NCI-H1092 treated with DMSO at 0.1 percent for 48 hours (cell line): ENCODE results near the gene SHH.

Source experiments
- DNase-seq: peaks from one replicate; lab custom pipeline; 2025; lab: John Stamatoyannopoulos, UW

The SHH gene

DNA sequence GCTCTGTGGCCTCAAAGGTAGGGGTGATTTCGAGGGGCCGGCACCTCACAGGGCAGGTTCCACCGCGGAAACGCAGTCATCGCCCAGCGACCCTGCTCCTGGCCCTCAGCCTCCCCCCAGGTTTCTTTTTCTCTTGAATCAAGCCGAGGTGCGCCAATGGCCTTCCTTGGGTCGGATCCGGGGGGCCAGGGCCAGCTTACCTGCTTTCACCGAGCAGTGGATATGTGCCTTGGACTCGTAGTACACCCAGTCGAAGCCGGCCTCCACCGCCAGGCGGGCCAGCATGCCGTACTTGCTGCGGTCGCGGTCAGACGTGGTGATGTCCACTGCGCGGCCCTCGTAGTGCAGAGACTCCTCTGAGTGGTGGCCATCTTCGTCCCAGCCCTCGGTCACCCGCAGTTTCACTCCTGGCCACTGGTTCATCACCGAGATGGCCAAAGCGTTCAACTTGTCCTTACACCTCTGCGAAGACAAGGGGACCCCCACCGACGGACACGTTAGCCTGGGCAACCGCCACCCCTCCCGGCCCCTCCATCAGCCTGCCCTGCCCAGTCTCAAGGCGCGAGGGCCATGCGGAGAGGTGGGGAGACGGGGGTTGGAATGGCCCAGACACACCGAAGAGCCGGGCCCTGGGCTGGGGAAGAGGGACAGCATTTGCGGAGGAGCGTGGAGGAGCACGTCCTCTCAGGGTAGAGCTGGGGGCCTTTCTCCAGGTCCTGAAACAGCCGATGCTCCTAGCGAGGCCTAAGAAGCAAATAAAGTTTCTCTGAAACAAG lies 6.0 kb downstream of the SHH start:
- DNase-seq = no peak

DNA sequence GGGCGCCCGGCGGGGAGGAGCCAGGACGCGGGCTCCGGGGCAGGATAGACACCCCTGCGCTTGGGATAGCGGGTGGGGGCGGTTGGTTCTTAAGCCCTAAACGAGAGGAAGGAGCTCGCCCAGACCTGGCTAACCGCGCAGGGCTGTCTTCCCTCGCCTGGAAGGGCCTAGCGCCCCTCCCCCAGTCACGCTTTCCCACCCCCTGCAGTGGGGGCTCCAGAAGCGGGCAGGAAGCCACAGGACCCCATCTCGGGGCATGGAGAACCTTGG lies 6.5 kb downstream of the SHH start:
- no peak for DNase-seq

DNA sequence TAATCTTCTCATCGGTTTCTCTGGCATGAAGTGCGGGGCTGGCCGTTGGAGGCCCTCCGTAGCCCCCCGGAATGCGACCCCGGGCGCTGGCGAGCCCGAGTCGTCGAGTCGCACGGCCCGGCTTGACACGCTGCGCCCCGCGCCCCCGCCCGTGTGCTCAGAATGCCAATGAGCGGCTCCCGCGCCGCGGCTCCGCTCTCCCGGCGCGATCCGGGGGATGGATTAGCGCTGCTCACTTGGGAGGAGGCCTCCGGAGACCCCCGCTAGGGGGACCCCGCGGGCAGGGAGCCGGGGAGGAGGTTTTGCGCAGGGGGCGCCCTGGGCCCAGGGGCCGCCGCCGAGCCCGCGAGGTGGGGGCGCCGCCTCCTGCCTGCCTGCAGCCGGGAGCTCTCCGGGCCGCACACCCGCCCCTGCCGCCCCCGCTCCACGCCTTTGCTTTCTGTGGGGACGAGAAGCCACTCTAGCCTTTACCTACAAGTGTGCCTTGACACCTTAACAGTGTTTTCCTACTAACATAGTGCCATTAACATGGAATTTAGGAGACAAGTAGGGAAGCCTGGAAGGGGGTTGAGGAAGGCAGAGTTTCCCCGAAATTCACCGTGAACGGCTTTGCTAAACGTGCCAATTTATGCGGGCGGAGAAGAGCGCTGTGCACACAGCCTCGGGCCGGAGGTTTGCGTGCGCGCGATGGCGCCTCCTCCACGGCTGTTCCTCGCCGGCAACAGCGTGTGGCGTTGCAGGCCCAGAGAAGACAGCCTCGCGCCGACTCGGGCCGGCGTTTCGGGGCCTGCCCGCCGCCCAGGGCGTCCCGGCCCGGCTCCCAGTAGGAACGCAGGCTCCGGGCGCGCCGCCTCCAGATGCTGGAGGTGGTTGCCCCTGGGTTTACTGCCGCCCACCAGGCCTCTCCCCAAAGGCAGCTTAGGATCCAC lies 7.1 kb downstream of the SHH start:
- DNase-seq = peak; percentile 68

DNA sequence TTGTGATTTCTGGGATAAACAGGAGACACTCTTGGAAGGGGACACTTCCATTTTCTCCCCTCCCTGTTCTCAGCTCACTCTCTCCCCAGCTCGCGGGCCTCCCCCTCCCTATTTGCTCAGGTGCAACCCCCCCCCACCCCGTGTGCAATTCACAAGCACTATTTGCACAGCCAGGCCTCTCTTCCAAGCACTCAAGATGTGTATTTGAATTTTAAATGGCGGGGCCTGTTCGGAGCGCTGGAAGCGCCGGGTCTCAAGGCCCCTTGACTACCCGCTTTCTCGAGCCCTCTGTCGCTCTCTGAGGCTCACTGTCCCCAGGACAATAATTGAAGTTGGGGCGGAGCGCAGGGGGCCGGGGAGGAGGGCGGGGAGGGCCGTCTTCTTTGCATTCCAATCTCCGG lies 7.8 kb downstream of the SHH start:
- peak; percentile 24 for DNase-seq

DNA sequence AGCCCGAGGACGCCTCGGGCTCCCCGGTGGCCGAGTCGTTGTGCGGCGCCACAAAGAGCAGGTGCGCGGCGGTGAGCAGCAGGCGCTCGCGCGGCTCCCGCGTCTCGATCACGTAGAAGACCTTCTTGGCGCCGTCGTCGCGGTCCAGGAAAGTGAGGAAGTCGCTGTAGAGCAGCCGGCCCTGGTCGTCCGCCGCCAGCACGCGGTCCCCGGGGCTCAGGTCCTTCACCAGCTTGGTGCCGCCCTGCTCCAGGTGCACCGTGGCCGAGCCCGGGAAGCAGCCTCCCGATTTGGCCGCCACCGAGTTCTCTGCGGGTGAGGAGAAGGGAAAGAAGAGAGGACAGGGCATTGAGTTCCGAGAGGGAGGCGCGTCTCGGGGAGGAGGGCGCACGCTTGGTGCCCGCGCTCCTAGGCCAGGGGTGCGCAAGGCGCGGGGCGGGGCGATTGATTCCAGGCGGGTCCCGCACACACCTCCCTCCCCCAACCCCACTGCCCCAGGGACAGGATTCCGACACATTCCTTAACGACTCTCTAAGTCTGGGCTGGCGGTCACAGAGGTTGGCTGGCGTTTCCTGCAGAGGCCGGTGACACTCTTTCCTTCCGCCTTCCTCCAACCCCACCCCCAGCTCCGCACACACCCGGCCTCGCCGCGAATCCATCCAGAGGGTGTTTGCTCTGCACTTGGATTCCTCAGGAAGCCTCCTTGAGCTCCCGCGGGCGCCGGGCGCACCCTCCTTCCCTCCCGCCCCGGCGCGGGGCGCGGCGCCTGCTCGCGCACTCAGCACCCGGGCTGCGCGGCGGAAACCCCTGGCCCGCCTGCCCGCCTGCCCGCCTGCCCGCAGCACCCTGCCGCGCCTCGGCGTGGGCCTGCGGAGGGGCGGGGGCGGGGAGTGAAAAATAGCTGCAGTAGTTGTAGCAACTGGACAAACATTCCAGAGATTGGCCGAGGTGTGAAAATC lies 8.6 kb downstream of the SHH start:
- DNase-seq = no peak

DNA sequence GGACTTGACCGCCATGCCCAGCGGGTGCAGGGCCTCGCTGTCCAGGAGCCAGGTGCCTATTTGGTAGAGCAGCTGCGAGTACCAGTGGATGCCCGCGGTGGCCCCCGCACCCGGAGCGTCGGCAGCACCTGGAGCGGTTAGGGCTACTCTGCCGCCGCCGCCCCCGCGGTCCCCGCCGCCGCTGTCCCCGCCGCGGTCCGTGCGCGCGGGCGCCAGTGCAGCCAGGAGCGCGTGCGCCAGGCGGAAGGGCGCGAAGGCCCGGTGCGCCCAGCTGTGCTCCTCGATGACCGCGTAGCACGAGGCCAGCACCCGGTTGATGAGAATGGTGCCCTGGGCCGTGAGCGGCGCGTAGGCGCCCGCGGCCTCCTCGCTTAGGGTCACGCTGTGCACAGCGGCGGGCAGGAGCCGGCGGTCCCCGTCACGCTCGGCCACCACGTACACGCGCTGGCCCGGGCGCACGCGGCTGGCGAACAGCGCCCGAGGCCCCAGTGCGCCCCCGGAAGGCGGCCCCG lies 9.3 kb downstream of the SHH start:
- no peak for DNase-seq

DNA sequence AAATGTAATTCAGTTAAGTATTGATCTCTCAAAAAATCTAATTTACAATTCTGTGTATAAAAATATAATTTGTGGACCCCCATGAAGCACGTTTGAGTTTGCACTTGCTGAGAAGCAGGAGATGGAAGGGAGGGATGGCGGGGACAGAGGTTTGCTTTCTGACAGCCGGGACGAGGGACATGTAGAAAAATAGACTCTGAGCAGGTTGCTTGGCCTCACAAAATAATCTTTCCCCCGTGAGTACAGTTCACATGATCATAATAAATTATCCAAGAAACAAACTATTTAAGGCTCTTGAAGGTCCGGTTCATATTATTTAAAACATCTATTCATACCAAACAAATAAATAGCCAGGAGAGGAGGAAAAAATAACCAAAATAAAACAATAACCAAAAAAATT lies 10.0 kb downstream of the SHH start:
- no peak for DNase-seq

DNA sequence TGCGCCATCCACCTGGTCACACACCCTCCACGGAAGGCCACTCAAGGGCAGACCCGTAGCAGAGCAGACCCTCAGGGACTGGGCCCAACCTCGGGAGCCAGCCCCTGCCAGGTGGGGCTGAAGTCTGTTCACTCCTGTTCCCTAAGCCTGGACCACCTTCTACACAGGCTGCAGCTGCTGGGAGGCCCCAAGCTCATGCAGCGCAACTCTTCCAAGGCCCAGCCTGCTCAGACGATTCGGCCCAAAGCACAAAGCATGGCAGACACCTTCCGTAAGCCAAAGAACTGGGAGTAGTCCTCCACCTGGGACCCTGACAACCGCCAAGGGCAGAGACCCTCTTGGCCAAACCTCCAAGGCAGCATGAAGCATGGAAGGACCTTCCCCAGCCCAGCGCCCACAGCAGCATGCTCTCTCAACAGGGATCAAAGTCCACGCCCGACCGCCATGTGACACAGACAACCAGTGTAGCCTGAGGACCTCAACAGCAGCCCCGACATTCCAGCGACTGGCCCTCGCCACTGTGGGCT lies 11.5 kb downstream of the SHH start:
- DNase-seq = no peak

DNA sequence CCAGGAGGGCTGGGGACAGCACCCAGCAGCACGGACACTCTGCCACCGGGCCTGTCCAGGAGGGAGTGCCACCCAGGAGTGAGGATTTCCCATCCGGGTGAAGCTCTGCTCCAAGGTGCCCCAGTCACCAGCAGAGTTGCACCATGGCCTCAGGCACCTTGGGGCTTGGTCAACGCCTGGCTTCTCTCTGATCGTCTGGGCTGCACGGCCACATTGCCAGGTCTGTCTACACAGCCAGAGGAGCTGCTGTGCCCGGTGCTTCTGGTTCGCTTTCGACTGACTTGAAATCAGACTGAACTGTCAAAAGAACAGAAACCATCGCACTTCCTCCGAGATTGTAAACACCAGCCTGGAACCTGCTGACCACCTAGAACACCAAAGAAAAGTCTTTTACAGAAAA lies 12.0 kb downstream of the SHH start:
- no peak for DNase-seq

DNA sequence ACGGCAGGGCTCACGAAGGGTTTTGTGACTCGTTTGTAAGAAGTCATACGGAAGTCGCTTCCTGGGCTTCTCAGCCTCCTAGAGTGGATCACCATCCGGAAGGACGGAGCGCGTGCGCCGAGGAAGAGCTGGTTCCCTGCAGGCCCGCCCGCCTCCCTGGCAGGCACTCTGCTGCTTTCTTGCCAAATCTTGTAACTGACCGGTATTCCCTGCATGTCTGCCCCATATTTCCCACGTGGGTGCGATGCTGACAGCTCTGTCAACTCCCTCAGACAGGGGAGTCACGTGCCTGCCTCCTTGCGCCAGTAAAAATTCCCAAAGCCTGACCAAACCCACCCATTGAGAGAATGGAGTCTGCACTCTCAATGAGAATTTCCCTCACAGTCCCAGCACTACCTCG lies 12.7 kb downstream of the SHH start:
- DNase-seq = no peak

DNA sequence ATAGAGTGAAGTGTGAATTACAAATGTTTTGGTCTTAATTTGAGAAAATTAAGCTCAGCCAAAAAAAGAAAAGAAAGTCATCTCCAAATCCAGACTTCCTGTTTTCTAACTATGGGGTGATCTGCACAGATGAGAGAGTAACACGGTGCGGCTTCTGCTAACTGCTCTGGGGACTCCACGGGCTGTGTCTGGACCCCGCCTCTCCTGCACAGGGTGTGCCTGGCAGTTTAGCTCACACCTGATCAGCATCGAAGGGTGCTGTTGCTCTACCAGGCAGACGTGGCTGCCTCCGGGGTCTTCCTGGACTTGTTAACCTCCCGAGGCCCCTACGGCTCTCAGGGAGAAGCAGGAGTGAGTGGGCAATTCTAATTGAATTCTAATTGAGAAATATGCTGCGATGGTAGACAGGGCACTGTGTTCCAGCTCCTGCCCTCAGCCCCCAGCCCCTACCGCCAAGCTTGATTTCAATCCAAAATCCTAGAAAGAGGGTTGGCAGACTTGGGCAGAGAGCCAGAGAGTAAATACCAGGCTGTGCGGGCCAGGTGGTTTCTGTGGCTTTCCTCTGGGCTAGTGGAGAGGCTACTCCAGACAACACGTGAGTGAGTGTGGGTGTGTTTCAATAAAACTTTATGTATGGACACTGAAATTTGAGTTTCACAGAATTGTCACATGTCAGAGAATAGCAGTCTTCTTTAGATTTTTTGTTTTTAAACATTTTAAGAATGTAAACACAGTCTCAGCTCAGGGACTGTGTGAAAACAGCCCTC lies 13.4 kb downstream of the SHH start:
- DNase-seq = peak; percentile 76

DNA sequence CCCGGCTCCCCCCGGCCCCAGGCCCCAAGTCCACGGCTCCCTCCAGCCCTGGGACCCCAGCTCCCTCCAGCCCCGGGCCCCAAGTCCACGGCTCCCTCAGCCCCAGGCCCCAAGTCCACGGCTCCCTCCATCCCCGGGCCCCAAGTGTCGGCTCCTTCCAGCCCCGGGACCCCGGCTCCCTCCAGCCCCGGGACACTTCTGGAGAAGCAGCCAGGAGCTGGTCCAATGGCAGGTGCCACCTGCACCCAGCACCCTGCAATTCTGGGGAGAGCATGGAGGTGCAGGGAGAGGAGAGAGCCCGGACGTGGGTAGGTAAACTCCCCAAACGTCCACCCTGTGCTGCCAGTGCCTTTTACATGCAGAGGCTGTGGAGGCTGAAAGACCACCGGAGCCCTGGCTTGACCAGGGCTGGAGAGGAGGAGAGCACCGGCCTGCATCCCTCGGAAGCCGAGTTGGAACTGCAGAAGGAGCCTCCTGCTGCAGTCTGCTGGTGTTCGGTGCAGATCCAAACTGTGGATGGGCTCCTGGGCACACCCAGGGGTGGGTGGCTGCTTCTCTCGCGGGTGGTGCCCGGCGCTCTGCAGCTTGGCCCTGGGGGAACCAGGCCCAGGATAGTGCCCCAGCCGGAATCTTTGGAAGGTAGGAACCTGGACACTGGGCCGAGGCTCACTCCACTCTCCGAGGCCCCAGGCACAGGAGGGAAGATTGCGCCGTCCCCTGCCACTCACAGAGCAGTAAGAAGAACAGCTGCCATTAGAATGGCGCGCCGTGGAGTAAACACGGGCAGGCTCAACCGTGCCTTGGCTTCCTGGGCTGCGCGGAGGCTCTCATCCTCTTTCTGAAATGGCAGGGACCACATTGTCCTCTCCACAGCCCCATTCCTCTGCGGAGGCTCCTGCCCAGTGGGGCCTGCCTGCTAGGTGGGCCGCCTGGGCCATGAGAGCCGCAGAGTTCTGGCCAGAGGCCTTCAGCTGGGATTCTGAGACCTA lies 14.7 kb downstream of the SHH start:
- no peak for DNase-seq

DNA sequence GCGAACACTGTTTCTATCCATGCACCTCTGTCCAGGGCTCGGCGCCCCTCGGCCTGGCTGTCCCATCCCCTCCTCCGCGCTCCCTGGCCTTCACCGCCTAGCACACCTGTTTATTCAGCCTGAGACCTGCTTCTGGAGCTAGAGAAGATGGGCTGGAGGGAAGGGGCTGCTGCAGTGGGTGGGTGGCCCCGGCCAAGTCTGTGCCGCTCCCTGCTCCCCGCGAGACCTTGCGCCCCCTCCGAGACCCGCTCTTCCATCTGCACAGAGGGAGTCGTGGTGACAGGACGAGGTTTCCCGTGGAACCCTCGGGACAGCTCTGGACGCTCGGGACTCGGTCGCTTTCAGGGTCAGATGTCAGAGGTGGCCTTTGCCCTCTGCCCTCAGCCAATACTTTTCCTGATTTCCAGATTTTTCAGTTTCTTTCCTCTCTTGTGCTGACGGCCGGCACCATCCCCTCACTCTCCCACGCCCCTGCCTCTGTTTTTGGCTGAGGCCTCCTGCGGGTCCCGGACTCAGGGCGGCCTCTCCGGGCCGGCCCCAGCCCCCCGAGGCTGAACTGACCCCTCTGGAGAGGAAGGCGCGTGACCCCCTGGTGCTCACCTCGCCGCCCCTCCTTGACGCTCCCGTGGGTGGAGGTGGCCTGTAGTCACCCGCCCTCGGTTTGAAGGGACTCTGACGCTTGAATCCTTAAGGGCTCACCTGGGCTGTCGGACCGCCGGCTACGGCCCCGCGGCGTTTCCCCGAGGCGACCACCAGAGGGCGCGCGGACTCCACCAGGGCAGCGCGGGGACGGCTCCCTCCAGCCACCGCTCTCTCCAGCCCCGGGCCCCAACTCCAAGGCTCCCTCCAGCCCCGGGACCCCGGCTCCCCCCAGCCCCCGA lies 15.6 kb downstream of the SHH start:
- DNase-seq = peak; percentile 16

DNA sequence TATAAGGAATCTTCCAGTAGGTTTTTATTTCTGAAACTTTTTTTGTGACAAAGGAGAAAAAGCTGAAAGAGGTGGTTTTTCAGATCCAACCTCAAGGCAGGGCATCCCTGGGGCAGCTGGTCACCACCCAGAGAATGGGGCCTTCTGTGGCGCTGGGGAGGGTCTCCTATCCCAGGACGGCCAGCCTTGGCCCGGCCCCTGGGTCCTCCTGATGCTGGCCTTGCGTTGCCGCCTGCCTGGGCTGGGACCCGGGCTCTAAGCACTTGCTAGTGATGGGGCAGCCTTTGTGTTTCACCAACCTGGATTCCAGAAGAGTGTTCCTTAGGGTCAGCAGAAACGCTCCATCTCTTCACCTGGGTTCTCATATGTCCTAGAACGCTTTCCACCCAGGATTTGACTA lies 16.3 kb downstream of the SHH start:
- DNase-seq = no peak

DNA sequence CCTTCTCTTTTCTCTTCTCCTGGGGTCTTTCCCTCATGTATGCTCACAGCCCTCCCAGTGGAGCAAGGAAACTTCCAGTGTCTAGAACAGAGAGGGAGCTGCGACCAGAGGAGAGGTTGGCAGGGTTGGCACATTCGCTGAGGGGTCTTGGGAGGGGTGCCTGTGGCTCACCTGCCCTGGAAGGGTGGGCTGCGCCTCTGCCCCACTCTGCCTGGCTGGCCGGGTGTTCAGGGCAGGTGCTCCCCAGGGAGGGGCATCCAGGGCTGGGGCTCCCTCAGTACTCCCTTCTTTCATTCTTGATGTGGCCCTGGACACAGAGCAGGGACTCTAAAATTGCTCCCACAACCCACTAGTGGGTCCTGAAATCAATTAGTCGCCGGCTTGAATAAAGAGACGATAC lies 16.9 kb downstream of the SHH start:
- no peak for DNase-seq

DNA sequence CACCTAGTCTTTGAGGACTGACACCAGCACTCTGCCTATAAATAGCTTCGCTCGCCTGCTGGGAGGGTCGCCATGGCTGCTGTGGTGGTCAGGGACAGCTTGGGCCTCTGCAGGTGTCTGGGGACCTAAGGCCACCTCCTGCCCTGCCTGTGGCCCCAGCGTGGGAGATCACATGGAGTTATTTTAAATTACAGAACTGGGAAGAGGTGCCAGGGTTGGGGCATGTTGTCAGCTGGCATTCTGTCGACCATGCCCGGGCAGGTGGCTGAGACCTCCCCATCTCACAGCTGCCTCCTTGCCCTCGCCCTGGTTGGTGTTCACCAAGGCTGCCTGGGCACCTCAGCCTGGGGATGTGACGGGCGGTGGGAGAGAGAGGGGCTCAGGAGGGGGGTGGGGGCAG lies 18.1 kb downstream of the SHH start:
- DNase-seq = no peak

DNA sequence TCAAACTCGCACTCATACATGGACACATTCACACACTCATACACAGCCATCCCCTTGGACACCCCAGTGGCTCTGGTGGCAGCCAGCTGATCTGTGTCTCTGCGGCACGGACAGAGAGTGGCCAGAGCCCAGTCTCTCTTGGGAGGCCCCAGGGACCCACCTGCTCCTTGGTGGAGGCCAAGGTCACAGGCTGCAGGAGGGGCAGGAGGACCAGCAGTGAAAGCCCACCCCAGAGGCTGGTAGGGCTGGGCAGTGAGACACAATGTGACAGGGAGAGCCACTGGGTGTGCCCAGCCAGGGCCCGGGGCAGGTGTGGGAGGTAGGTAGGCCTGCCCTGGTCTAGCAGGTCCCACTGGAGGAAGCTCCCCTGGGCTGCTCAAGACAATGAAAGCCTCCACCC lies 18.5 kb downstream of the SHH start:
- no peak for DNase-seq

DNA sequence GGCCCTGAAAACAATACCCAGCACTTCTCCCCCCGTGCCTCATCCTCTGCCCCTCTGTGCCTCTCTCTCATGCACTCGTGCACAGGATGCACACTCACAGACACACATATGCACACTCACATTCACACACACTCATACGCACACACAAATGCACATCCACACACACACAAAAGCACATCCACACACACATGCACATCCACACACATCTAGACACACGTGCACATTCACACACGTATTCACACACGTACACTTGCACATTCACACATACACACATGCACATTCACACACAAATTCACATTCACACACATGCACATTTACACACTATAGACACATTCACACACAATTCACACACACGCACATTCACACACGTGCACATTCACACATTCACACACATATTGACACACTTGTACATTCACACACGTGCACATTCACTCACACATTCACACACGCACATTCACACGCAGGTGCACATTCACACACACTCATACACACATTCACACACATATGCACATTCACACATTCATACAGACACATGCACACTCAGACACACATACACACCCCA lies 19.2 kb downstream of the SHH start:
- DNase-seq = no peak
